Adrenal gland (tissue), 19 donors: ENCODE measurements around the gene DNAAF3. TPM values are rescaled to one million over a fixed set of nuclear protein-coding genes. Genes with fewer than 3 reads are reported as not detected.
A peak's percentile ranks its signal among the peaks of the same experiment; 100 is the strongest.

ENCODE experiments used
- DNase-seq, 7 donors: peaks; one replicate each; pipeline ENCODE4 v3.0.0-alpha.2; 2019 to 2020
- H3K27ac ChIP-seq, 5 donors: fragments of 200-600 bp; sonication (generic) in 4 of 5; 1 replicate in 3 of 5; 2 replicates in 2 of 5; pipeline versions ENCODE4 v1.5.1 to v1.8.0; 2016 to 2020; ENCODE audit warnings: mild to moderate bottlenecking in 1 of 5
- H3K27me3 ChIP-seq: fragments of 200-600 bp; 2 replicates; pipeline ENCODE4 v1.8.0; 2021
- H3K36me3 ChIP-seq, 2 donors: fragments of 200-600 bp; replicated peaks in 1 of 2; 1 replicate in 1 of 2; 2 replicates in 1 of 2; pipeline versions ENCODE4 v1.5.1 to v1.8.0; 2018 to 2022
- H3K4me1 ChIP-seq, 2 donors: fragments of 200-600 bp; replicated peaks in 1 of 2; 1 replicate in 1 of 2; 2 replicates in 1 of 2; pipeline versions ENCODE4 v1.5.1 to v1.8.0; 2018 to 2021
- H3K4me3 ChIP-seq, 4 donors: fragments of 200-600 bp; sonication (generic) in 3 of 4; one replicate each; pipeline ENCODE4 v1.5.1; 2016 to 2018
- H3K9me3 ChIP-seq, 3 donors: fragments of 200-600 bp; sonication (generic) in 1 of 3; replicated peaks in 1 of 3; 1 replicate in 2 of 3; 2 replicates in 1 of 3; pipeline versions ENCODE4 v1.5.1 to v1.8.0; 2016 to 2021
- CTCF ChIP-seq, 6 experiments: fragments of 450-650 bp in 4 of 6; fragments of 200-600 bp in 2 of 6; sonication (generic) in 1 of 6; IDR thresholded peaks; 1 replicate in 5 of 6; 2 replicates in 1 of 6; pipeline versions ENCODE4 v1.5.1 to v1.8.0; 2016 to 2021; ENCODE audit warnings: antibody characterized with exemption in 6 of 6, mild to moderate bottlenecking in 2 of 6, moderate library complexity in 1 of 6
- POLR2A ChIP-seq, 2 donors: fragments of 450-650 bp; IDR thresholded peaks; one replicate each; pipeline ENCODE4 v1.6.1; 2017; ENCODE audit warnings: antibody characterized with exemption in 2 of 2, mild to moderate bottlenecking in 2 of 2, moderate library complexity in 1 of 2
- WGBS, 4 donors: extraction: QIAGEN DNeasy Blood & Tissue Kit in 2 of 4; methylation state at CpG; one replicate each; pipeline versions ENCODE4 v1.1.5 to v1.1.7; 2013 to 2017; 5-methylcytosine and 5-hydroxymethylcytosine counted together
- intact Hi-C, 2 donors: fragments of 100-400 bp; cut with DNase I; formaldehyde crosslinking; loops; one replicate each; pipeline versions ENCODE4 v1.14.1 to v1.15.0; 2022 to 2023
- long read RNA-seq, 10 donors: library from polyadenylated mRNA in 3 of 10; unstranded in 2 of 10; stranded (forward) in 1 of 10; transcript quantifications; one replicate each; pipeline ENCODE4 v2.0.0 and lab custom pipeline, GENCODE V29; 2021 to 2026
- polyA plus RNA-seq, 3 donors: library from polyadenylated mRNA; stranded (reverse); fragments of 200-250 nt in 2 of 3; fragments of 350-450 nt in 1 of 3; fragmentation: Illumina TruSeq in 1 of 3; extraction: RNeasy Lipid Tissue Mini Kit (QIAGEN cat#74804) in 1 of 3; gene quantifications; one replicate each; pipeline ENCODE4 v1.2.3, GENCODE V29; 2013 to 2014
- total RNA-seq, 9 donors: library from RNA; depleted of rRNA in 4 of 9; stranded (reverse); fragments of >200 nt in 4 of 9; fragments of 120-200 nt in 1 of 9; fragmentation: NEBNext Ultra II Directional in 1 of 9; extraction: Animal tissue kit (Norgen Biotek cat#: 25700) in 1 of 9; gene quantifications; one replicate each; pipeline versions ENCODE4 v1.1.0 to v1.2.4, GENCODE V29; 2013 to 2023
- donor health status: healthy with polysubstance abuse.
- donor health status: Bipolar disorder and iron deficiency.
- donor health status: DM: yes; HTN: yes; CAD: no.
- donor health status: DM: no; HTN: no; CAD: no.
- donor health status: DM: no; HTN: no; CAD: no.
- donor health status: DM: yes; HTN: yes; CAD: no.

DNAAF3 gene
- total RNA-seq (1 to 10 TPM; 1.9 to 5.8 (median 3.4) TPM), polyA plus RNA-seq (1 to 10 TPM; 2.1 to 4.5 (median 3.9) TPM)
- long read RNA-seq, donor 1 = 0 reads
- long read RNA-seq, donor 2 = 0 reads
- long read RNA-seq, donor 3 = 0 reads
- long read RNA-seq, donor 4, partial matches to known transcripts = 0 of 2 reads
- long read RNA-seq, donor 4, other reads (novel, unspliced or antisense) = 1 of 2 reads
- long read RNA-seq, donor 5, transcript DNAAF3-203 (12 exons, 2,059 nt) = major isoform, 6 of 27 reads
- long read RNA-seq, donor 5, partial matches to known transcripts = 0 of 27 reads
- long read RNA-seq, donor 5, other reads (novel, unspliced or antisense) = 17 of 27 reads
- long read RNA-seq, donor 6 = 0 reads
- long read RNA-seq, donor 7 = 0 reads
- long read RNA-seq, donor 8, partial matches to known transcripts = 0 of 2 reads
- long read RNA-seq, donor 8, other reads (novel, unspliced or antisense) = 0 of 2 reads
- long read RNA-seq, donor 9 = 0 reads
- long read RNA-seq, donor 10 = 0 reads

- peaks cover 25% of the 10 kb centered on the region for H3K27me3 ChIP-seq
- no peaks in the 10 kb centered on the region for H3K9me3 ChIP-seq
- 1 to 2% (median 1%) methylated on average over 25 to 33 of the region's 33 CpGs for WGBS, 4 donors
- DNase-seq = peak; percentile 97 to 99 (median 98)
- no peak for TF ChIP-seq POLR2A (IDR thresholded peaks at IDR 0.05)
- intact Hi-C loops = no loop called here
- H3K4me3 ChIP-seq = peak within 1 kb of the TSS in 2 of 4 donors; percentile 31 to 66
- peak within 1 kb of the TSS in 1 of 5 donors; percentile 67 for H3K27ac ChIP-seq
- H3K36me3 ChIP-seq = no peaks in the 10 kb centered on the region
- peaks cover 0 to 10% of the 10 kb centered on the region in 2 donors for H3K4me1 ChIP-seq
These were observed at the start of gene DNAAF3 for GRCh38 chr19:55166530-55167268. TSS of gene DNAAF3 (minus strand) at chr19:55166613. CDS start at chr19:55166413, 200 bp downstream.

GRCh38 chr19:55213547-55213946, 47.1 kb upstream of the DNAAF3 start:
- Histone ChIP-seq H3K36me3 (no peaks in the 10 kb centered on the region), H3K27ac (no peak overlapping the region), H3K4me3 (no peak overlapping the region), H3K9me3 (peaks cover 0 to 3% (median 0%) of the 10 kb centered on the region in 3 donors), H3K4me1 (peaks cover 8 to 29% of the 10 kb centered on the region in 2 donors), H3K27me3 (no peaks in the 10 kb centered on the region)
- TF ChIP-seq POLR2A (IDR thresholded peaks at IDR 0.05) (no peak), CTCF (IDR thresholded peaks at IDR 0.05) (no peak)
- intact Hi-C loops = no loop called here
- DNase-seq = no peak
- 79 to 87% (median 82%) methylated on average over 7 of the region's 7 CpGs for WGBS, 4 donors

DNA sequence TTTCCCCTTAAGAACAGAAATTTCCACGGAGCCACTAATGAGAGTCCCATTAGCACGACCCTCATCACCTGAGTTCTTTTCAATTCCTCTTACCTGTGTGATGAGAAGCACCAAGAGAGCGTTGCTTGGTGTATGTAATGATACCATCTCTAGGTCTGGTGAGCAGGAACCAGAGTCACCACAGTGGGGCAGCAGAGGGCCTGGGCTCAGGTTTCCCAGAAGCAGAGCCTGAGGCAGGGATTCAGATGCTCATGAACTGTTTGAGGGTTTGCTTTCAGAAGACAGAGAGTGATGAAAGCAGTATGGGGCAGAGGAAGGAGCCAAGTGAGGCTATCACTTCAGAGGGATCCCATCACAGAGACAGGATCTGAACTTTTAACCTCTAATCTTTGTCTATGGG, 46.0 kb upstream of the DNAAF3 start:
- Histone ChIP-seq H3K9me3 (peaks cover 0 to 3% (median 0%) of the 10 kb centered on the region in 3 donors), H3K4me3 (no peak overlapping the region), H3K4me1 (peaks cover 8 to 26% of the 10 kb centered on the region in 2 donors), H3K27ac (no peak overlapping the region), H3K36me3 (no peaks in the 10 kb centered on the region), H3K27me3 (no peaks in the 10 kb centered on the region)
- DNase-seq = no peak
- intact Hi-C loops = no loop called here
- 80 to 91% (median 88%) methylated on average over 1 to 3 of the region's 3 CpGs for WGBS, 4 donors
- peak in 2 of 6 experiments; percentile 13 to 16 for TF ChIP-seq CTCF (IDR thresholded peaks at IDR 0.05)
- no peak for TF ChIP-seq POLR2A (IDR thresholded peaks at IDR 0.05)

GRCh38 chr19:55209693-55210472, 43.5 kb upstream of the DNAAF3 start:
- TF ChIP-seq POLR2A (IDR thresholded peaks at IDR 0.05) (peak in 1 of 2 donors; percentile 50), CTCF (IDR thresholded peaks at IDR 0.05) (no peak)
- intact Hi-C loops = no loop called here
- Histone ChIP-seq H3K4me1 (peaks cover 8 to 26% of the 10 kb centered on the region in 2 donors), H3K27me3 (no peaks in the 10 kb centered on the region), H3K27ac (peak overlapping the region; percentile 81 to 95 (median 91)), H3K9me3 (peaks cover 0 to 3% (median 0%) of the 10 kb centered on the region in 3 donors), H3K4me3 (no peak overlapping the region), H3K36me3 (no peaks in the 10 kb centered on the region)
- 48 to 63% (median 60%) methylated on average over 9 to 17 of the region's 17 CpGs for WGBS, 4 donors
- peak; percentile 72 to 87 (median 80) for DNase-seq
